VCaP (cell line): ENCODE results near the gene SUPT5H.

Experiments used
- H3K27ac ChIP-seq: fragments of 450-650 bp; 2 replicates; pipeline ENCODE4 v1.5.1; 2017
- CTCF ChIP-seq: fragments of 450-650 bp; conservative IDR thresholded peaks from 2 replicates; pipeline ENCODE4 v1.5.1; 2017; ENCODE audit warnings: mild to moderate bottlenecking, moderate library complexity

The SUPT5H gene

GRCh38 chr19:39407410-39407659, 38.0 kb upstream of the SUPT5H start:
- no peak for TF ChIP-seq CTCF
- peak overlapping the region; percentile 96 for H3K27ac ChIP-seq

- TF ChIP-seq CTCF, result no peak
- peak overlapping the region; percentile 96 for H3K27ac ChIP-seq
Measured at GRCh38 chr19:39407660-39408391, 37.6 kb upstream of the SUPT5H start.

GRCh38 chr19:39408392-39409207, 36.8 kb upstream of the SUPT5H start:
- no peak for TF ChIP-seq CTCF
- H3K27ac ChIP-seq, result peak overlapping the region; percentile 96

- H3K27ac ChIP-seq, result peak overlapping the region; percentile 96
- no peak for TF ChIP-seq CTCF
Measured at GRCh38 chr19:39409208-39410016, 36.0 kb upstream of the SUPT5H start.

- TF ChIP-seq CTCF, result no peak
- H3K27ac ChIP-seq, result peak overlapping the region; percentile 96
Measured at GRCh38 chr19:39410017-39410830, 35.2 kb upstream of the SUPT5H start.

- no peak for TF ChIP-seq CTCF
- H3K27ac ChIP-seq, result peak overlapping the region; percentile 96
Measured at GRCh38 chr19:39410831-39411080, 34.6 kb upstream of the SUPT5H start.
